WTC11 (cell line): ENCODE data around the gene SMIM26. TPM values are rescaled to one million over a fixed set of nuclear protein-coding genes. Genes with fewer than 3 reads are reported as not detected.
"Not testable (repeated sequence)": the region's sequence is repeated elsewhere in the genome, so short reads cannot be mapped to it uniquely, and the experiment has no call there.

Source experiments
- ATAC-seq: fragments of 200-7000 bp; cut with Tn5 transposase; 2 replicates; pipeline ENCODE4 v1.10.0; 2021; ENCODE audit warnings: mild to moderate bottlenecking, moderate library complexity
- CTCF ChIA-PET: fragments of 300-600 bp; sonication (Branson Sonifier 250); formaldehyde crosslinking; loops from one replicate; lab custom pipeline; 2021; ENCODE audit warnings: antibody characterized with exemption; lab: Charles Lee
- POLR2A ChIA-PET: fragments of 350-600 bp; sonication (Branson Sonifier 250); formaldehyde crosslinking; loops from one replicate; lab custom pipeline; 2021; ENCODE audit warnings: antibody characterized with exemption; lab: Charles Lee
- DNase-seq: peaks from one replicate; pipeline ENCODE4 v3.0.0; 2021; ENCODE audit warnings: low spot score
- H3K27ac Mint-ChIP-seq: 2 replicates; pipeline ENCODE4 v1.8.0; 2021; ENCODE audit warnings: mixed read lengths
- H3K27me3 Mint-ChIP-seq: 2 replicates; pipeline ENCODE4 v1.8.0; 2021; ENCODE audit warnings: low read depth, mild to moderate bottlenecking, moderate library complexity, mixed read lengths
- H3K36me3 Mint-ChIP-seq: 2 replicates; pipeline ENCODE4 v1.8.0; 2021; ENCODE audit warnings: mixed read lengths
- H3K4me1 Mint-ChIP-seq: 2 replicates; pipeline ENCODE4 v1.8.0; 2022; ENCODE audit warnings: mixed read lengths
- H3K4me3 Mint-ChIP-seq: 2 replicates; pipeline ENCODE4 v1.8.0; 2021; ENCODE audit warnings: mild to moderate bottlenecking, moderate library complexity, mixed read lengths
- H3K9me3 Mint-ChIP-seq: 2 replicates; pipeline ENCODE4 v1.8.0; 2021; ENCODE audit warnings: mixed read lengths
- CREB1 ChIP-seq: sonication (generic); formaldehyde crosslinking; IDR thresholded peaks from 2 replicates; pipeline ENCODE4 v1.8.0; 2023; ENCODE audit warnings: mild to moderate bottlenecking, missing genetic modification reagents
- CREM ChIP-seq: sonication (generic); formaldehyde crosslinking; IDR thresholded peaks from 2 replicates; pipeline ENCODE4 v1.8.1; 2022; ENCODE audit warnings: mild to moderate bottlenecking, missing genetic modification reagents, moderate library complexity
- ETV6 ChIP-seq: sonication (generic); formaldehyde crosslinking; IDR thresholded peaks from 2 replicates; pipeline ENCODE4 v1.8.1; 2022; ENCODE audit warnings: mild to moderate bottlenecking, missing genetic modification reagents
- GABPB1 ChIP-seq: sonication (generic); formaldehyde crosslinking; IDR thresholded peaks from 2 replicates; pipeline ENCODE4 v1.8.1; 2023; ENCODE audit warnings: mild to moderate bottlenecking, missing genetic modification reagents
- HMGA2 ChIP-seq: fragments of 250-450 bp; sonication (Bioruptor Pico); IDR thresholded peaks from 2 replicates; pipeline ENCODE4 v1.4.0; 2021; ENCODE audit warnings: mild to moderate bottlenecking, moderate library complexity
- JUN ChIP-seq: sonication (generic); formaldehyde crosslinking; IDR thresholded peaks from 2 replicates; pipeline ENCODE4 v1.8.0; 2023; ENCODE audit warnings: mild to moderate bottlenecking, missing genetic modification reagents
- NFYB ChIP-seq: sonication (generic); formaldehyde crosslinking; conservative IDR thresholded peaks from 2 replicates; pipeline ENCODE4 v1.8.0; 2022; ENCODE audit warnings: low read depth, missing genetic modification reagents
- PRRX2 ChIP-seq: fragments of 250-450 bp; sonication (Bioruptor Pico); IDR thresholded peaks from 2 replicates; pipeline ENCODE4 v1.8.0; 2021; ENCODE audit warnings: mild to moderate bottlenecking
- RORB ChIP-seq: fragments of 250-450 bp; sonication (Bioruptor Pico); IDR thresholded peaks from 2 replicates; pipeline ENCODE4 v1.9.0; 2021; ENCODE audit warnings: mild to moderate bottlenecking
- SOX15 ChIP-seq: fragments of 250-450 bp; sonication (Bioruptor Pico); IDR thresholded peaks from 2 replicates; pipeline ENCODE4 v1.9.0; 2021; ENCODE audit warnings: mild to moderate bottlenecking
- ZNF416 ChIP-seq: fragments of 250-450 bp; sonication (Bioruptor Pico); IDR thresholded peaks from 2 replicates; pipeline ENCODE4 v1.9.0; 2021; ENCODE audit warnings: mild to moderate bottlenecking, inconsistent platforms
- total RNA-seq: library from RNA; stranded (reverse); gene quantifications from 3 replicates; pipeline ENCODE4 v1.2.3, GENCODE V29; 2021
- TF ChIP-seq, protein P1 (sequence below): sonication (generic); formaldehyde crosslinking; IDR thresholded peaks from 2 replicates; pipeline ENCODE4 v1.8.1; 2022; ENCODE audit warnings: missing genetic modification reagents, borderline replicate concordance
- TF ChIP-seq, protein P2 (sequence below): sonication (generic); formaldehyde crosslinking; IDR thresholded peaks from 2 replicates; pipeline ENCODE4 v1.8.1; 2023; ENCODE audit warnings: mild to moderate bottlenecking, missing genetic modification reagents
- TF ChIP-seq, protein P3 (sequence below): fragments of 250-450 bp; sonication (Bioruptor Pico); IDR thresholded peaks from 2 replicates; pipeline ENCODE4 v1.9.0; 2021; ENCODE audit warnings: mild to moderate bottlenecking
- TF ChIP-seq, protein P4 (sequence below): sonication (generic); formaldehyde crosslinking; IDR thresholded peaks from 2 replicates; pipeline ENCODE4 v1.8.1; 2023; ENCODE audit warnings: mild to moderate bottlenecking, missing genetic modification reagents
- TF ChIP-seq, protein P5 (sequence below): sonication (generic); formaldehyde crosslinking; IDR thresholded peaks from 2 replicates; pipeline ENCODE4 v1.8.1; 2023; ENCODE audit warnings: mild to moderate bottlenecking, missing genetic modification reagents, moderate library complexity
- TF ChIP-seq, protein P6 (sequence below): fragments of 250-450 bp; sonication (Bioruptor Pico); IDR thresholded peaks from 2 replicates; pipeline ENCODE4 v2.1.2; 2022; ENCODE audit warnings: mild to moderate bottlenecking, moderate library complexity
- TF ChIP-seq, protein P7 (sequence below): sonication (generic); formaldehyde crosslinking; IDR thresholded peaks from 2 replicates; pipeline ENCODE4 v1.8.1; 2022; ENCODE audit warnings: mild to moderate bottlenecking, missing genetic modification reagents, moderate library complexity, borderline replicate concordance

SMIM26 gene
- total RNA-seq, 1 experiment from 2014 or later = 71.9 TPM

DNA sequence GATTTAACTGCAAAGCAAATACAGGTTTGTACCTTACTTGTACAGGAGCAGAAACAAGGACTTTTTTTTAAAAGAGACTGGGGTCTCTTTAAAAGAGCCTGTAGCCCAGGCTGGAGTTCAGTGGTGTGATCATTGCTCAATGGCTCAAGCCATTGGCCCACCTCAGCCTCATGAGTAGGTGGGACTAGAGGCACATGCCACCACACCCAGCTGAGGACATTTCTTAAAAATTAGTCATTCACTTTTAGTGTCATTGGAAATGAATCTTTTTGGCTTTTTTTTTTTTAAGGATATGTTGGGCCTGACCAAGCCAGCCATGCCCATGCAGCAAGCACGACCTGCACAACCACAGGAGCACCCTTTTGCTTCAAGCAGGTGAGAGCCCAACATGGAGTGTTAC lies 42.6 kb upstream of the SMIM26 start:
- H3K27ac Mint-ChIP-seq = no peak overlapping the region
- H3K27me3 Mint-ChIP-seq = no peaks in the 10 kb centered on the region
- H3K36me3 Mint-ChIP-seq = peaks cover 58% of the 10 kb centered on the region
- ChIA-PET CTCF (interaction anchor here (0.5 kb wide), 1 partner anchor 37 kb away, joined by 3 read pairs; no protein-coding TSS in a partner anchor), POLR2A (no interaction called here)
- TF ChIP-seq, protein P1, sequence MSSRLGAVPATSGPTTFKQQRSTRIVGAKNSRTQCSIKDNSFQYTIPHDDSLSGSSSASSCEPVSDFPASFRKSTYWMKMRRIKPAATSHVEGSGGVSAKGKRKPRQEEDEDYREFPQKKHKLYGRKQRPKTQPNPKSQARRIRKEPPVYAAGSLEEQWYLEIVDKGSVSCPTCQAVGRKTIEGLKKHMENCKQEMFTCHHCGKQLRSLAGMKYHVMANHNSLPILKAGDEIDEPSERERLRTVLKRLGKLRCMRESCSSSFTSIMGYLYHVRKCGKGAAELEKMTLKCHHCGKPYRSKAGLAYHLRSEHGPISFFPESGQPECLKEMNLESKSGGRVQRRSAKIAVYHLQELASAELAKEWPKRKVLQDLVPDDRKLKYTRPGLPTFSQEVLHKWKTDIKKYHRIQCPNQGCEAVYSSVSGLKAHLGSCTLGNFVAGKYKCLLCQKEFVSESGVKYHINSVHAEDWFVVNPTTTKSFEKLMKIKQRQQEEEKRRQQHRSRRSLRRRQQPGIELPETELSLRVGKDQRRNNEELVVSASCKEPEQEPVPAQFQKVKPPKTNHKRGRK (CRISPR knock-in tag) = no peak
- TF ChIP-seq HMGA2 (CRISPR knock-in tag) = no peak
- TF ChIP-seq PRRX2 (CRISPR knock-in tag) = no peak
- TF ChIP-seq NFYB (CRISPR knock-in tag) = no peak
- no peak for TF ChIP-seq JUN (CRISPR knock-in tag)
- TF ChIP-seq, protein P2, sequence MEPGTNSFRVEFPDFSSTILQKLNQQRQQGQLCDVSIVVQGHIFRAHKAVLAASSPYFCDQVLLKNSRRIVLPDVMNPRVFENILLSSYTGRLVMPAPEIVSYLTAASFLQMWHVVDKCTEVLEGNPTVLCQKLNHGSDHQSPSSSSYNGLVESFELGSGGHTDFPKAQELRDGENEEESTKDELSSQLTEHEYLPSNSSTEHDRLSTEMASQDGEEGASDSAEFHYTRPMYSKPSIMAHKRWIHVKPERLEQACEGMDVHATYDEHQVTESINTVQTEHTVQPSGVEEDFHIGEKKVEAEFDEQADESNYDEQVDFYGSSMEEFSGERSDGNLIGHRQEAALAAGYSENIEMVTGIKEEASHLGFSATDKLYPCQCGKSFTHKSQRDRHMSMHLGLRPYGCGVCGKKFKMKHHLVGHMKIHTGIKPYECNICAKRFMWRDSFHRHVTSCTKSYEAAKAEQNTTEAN (CRISPR knock-in tag) = no peak
- TF ChIP-seq RORB (CRISPR knock-in tag) = no peak
- no peak for TF ChIP-seq CREB1 (CRISPR knock-in tag)
- TF ChIP-seq, protein P3, sequence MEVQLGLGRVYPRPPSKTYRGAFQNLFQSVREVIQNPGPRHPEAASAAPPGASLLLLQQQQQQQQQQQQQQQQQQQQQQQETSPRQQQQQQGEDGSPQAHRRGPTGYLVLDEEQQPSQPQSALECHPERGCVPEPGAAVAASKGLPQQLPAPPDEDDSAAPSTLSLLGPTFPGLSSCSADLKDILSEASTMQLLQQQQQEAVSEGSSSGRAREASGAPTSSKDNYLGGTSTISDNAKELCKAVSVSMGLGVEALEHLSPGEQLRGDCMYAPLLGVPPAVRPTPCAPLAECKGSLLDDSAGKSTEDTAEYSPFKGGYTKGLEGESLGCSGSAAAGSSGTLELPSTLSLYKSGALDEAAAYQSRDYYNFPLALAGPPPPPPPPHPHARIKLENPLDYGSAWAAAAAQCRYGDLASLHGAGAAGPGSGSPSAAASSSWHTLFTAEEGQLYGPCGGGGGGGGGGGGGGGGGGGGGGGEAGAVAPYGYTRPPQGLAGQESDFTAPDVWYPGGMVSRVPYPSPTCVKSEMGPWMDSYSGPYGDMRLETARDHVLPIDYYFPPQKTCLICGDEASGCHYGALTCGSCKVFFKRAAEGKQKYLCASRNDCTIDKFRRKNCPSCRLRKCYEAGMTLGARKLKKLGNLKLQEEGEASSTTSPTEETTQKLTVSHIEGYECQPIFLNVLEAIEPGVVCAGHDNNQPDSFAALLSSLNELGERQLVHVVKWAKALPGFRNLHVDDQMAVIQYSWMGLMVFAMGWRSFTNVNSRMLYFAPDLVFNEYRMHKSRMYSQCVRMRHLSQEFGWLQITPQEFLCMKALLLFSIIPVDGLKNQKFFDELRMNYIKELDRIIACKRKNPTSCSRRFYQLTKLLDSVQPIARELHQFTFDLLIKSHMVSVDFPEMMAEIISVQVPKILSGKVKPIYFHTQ (CRISPR knock-in tag) = no peak
- TF ChIP-seq, protein P4, sequence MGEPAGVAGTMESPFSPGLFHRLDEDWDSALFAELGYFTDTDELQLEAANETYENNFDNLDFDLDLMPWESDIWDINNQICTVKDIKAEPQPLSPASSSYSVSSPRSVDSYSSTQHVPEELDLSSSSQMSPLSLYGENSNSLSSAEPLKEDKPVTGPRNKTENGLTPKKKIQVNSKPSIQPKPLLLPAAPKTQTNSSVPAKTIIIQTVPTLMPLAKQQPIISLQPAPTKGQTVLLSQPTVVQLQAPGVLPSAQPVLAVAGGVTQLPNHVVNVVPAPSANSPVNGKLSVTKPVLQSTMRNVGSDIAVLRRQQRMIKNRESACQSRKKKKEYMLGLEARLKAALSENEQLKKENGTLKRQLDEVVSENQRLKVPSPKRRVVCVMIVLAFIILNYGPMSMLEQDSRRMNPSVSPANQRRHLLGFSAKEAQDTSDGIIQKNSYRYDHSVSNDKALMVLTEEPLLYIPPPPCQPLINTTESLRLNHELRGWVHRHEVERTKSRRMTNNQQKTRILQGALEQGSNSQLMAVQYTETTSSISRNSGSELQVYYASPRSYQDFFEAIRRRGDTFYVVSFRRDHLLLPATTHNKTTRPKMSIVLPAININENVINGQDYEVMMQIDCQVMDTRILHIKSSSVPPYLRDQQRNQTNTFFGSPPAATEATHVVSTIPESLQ (CRISPR knock-in tag) = no peak
- TF ChIP-seq, protein P5, sequence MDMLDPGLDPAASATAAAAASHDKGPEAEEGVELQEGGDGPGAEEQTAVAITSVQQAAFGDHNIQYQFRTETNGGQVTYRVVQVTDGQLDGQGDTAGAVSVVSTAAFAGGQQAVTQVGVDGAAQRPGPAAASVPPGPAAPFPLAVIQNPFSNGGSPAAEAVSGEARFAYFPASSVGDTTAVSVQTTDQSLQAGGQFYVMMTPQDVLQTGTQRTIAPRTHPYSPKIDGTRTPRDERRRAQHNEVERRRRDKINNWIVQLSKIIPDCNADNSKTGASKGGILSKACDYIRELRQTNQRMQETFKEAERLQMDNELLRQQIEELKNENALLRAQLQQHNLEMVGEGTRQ (CRISPR knock-in tag) = no peak
- TF ChIP-seq ETV6 (CRISPR knock-in tag) = no peak
- no peak for TF ChIP-seq SOX15 (CRISPR knock-in tag)
- TF ChIP-seq, protein P6, sequence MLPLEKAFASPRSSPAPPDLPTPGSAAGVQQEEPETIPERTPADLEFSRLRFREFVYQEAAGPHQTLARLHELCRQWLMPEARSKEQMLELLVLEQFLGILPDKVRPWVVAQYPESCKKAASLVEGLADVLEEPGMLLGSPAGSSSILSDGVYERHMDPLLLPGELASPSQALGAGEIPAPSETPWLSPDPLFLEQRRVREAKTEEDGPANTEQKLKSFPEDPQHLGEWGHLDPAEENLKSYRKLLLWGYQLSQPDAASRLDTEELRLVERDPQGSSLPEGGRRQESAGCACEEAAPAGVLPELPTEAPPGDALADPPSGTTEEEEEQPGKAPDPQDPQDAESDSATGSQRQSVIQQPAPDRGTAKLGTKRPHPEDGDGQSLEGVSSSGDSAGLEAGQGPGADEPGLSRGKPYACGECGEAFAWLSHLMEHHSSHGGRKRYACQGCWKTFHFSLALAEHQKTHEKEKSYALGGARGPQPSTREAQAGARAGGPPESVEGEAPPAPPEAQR (CRISPR knock-in tag) = no peak
- TF ChIP-seq CREM (CRISPR knock-in tag) = no peak
- TF ChIP-seq, protein P7, sequence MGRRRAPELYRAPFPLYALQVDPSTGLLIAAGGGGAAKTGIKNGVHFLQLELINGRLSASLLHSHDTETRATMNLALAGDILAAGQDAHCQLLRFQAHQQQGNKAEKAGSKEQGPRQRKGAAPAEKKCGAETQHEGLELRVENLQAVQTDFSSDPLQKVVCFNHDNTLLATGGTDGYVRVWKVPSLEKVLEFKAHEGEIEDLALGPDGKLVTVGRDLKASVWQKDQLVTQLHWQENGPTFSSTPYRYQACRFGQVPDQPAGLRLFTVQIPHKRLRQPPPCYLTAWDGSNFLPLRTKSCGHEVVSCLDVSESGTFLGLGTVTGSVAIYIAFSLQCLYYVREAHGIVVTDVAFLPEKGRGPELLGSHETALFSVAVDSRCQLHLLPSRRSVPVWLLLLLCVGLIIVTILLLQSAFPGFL = no peak
- TF ChIP-seq ZNF416 = no peak
- TF ChIP-seq GABPB1 (CRISPR knock-in tag) = no peak
- H3K4me3 Mint-ChIP-seq = no peak overlapping the region
- no peaks in the 10 kb centered on the region for H3K9me3 Mint-ChIP-seq
- no peaks in the 10 kb centered on the region for H3K4me1 Mint-ChIP-seq
- ATAC-seq (no peak), DNase-seq (no peak)

DNA sequence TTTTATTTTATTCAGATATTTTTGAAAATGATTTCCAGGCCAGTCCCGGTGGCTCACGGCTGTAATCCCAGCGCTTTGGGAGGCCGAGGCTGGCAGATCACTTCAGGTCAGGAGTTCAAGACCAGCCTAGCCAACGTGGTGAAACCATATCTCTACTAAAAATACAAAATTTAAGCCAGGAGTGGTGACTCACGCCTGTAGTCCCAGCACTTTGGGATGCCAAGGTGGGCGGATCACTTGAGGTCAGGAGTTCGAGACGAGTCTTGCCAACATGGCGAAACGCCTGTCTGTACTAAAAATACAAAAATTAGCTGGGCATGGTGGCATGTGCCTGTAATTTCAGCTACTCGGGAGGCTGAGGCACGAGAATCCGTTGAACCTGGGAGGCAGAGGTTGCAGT lies 40.5 kb upstream of the SMIM26 start:
- H3K27me3 Mint-ChIP-seq, CTCF ChIA-PET, H3K9me3 Mint-ChIP-seq, POLR2A ChIA-PET, DNase-seq, H3K27ac Mint-ChIP-seq, H3K4me3 Mint-ChIP-seq, ATAC-seq, H3K4me1 Mint-ChIP-seq: not testable (repeated sequence)
- H3K36me3 Mint-ChIP-seq = peaks cover 74% of the 10 kb centered on the region
